ENCODE results near the gene RMI2. TPM values are rescaled to one million over a fixed set of nuclear protein-coding genes. Genes with fewer than 3 reads are reported as not detected.
"Not testable (repeated sequence)": the region's sequence is repeated elsewhere in the genome, so short reads cannot be mapped to it uniquely, and the experiment has no call there.

RMI2 gene
- total RNA-seq, 1 experiment from 2014 or later, result 11.1 TPM

- ChIA-PET CTCF (interaction anchor here (0.6 to 1.3 kb wide), 4 partner anchors 24 to 334 kb away, joined by 3 to 8 read pairs (median 6); partner anchors contain the start of gene PRM3), POLR2A (no interaction called here)
- Histone ChIP-seq H3K9me3 (ENCODE audit: control insufficient read depth, insufficient read depth, low read depth, low read length) (no peaks in the 10 kb centered on the region), H3K4me3 (ENCODE audit: low read depth in 2 of 2, low read length in 2 of 2) (peak overlapping the region in 1 of 2 experiments; percentile 44; a peak in 2 of 4 replicates), H3K36me3 (ENCODE audit: control insufficient read depth, insufficient read depth, low read length) (no peaks in the 10 kb centered on the region), H3K4me1 (ENCODE audit: control insufficient read depth, insufficient read depth, low read length) (peaks cover 15% of the 10 kb centered on the region), H3K27ac (ENCODE audit: low read length) (peak overlapping the region; percentile 26; the same call in 1 of the 2 replicates), H3K27me3 (ENCODE audit: control insufficient read depth, insufficient read depth, low read length) (no peaks in the 10 kb centered on the region)
- intact Hi-C loops (cut with micrococcal nuclease; ENCODE audit: unreplicated experiment) (no loop called here), in situ Hi-C loops (cut with HindIII; ENCODE audit: low pct_unique_long_range_greater_than_20kb, low sequenced_read_pairs) (no loop called here)
- DNase-seq (ENCODE audit: low read depth, low spot score), result no peak
- ATAC-seq, result peak; percentile 88
- no TSS peak for BruUV-seq (replicated peaks)
- no peak for TF ChIP-seq SIN3A (IDR thresholded peaks at IDR 0.05; ENCODE audit: borderline replicate concordance, insufficient read depth, low read depth, low read length)
- no peak for TF ChIP-seq POLR2AphosphoS5 (IDR thresholded peaks at IDR 0.05; ENCODE audit: low read depth, low read length)
- no peak for TF ChIP-seq CTCF (IDR thresholded peaks at IDR 0.05)
- TF ChIP-seq TCF7L2 (IDR thresholded peaks at IDR 0.05; ENCODE audit: low read depth, low read length), result no peak
- TF ChIP-seq REST (IDR thresholded peaks at IDR 0.05; ENCODE audit: insufficient read depth in 1 of 2, low read depth in 2 of 2, low read length in 1 of 2), result no peak
These were observed 47.6 kb upstream of the RMI2 start for GRCh38 chr16:11297492-11298142.

- peak; percentile 39; the same call in 1 of the 2 replicates for ATAC-seq
- Histone ChIP-seq H3K4me3 (ENCODE audit: low read depth in 2 of 2, low read length in 2 of 2) (no peak overlapping the region; a peak in 1 of 4 replicates), H3K36me3 (ENCODE audit: control insufficient read depth, insufficient read depth, low read length) (no peaks in the 10 kb centered on the region), H3K9me3 (ENCODE audit: control insufficient read depth, insufficient read depth, low read depth, low read length) (no peaks in the 10 kb centered on the region), H3K27me3 (ENCODE audit: control insufficient read depth, insufficient read depth, low read length) (no peaks in the 10 kb centered on the region), H3K27ac (ENCODE audit: low read length) (no peak overlapping the region; the same call in 1 of the 2 replicates), H3K4me1 (ENCODE audit: control insufficient read depth, insufficient read depth, low read length) (peaks cover 15% of the 10 kb centered on the region)
- intact Hi-C loops (cut with micrococcal nuclease; ENCODE audit: unreplicated experiment), result no loop called here
- TF ChIP-seq POLR2AphosphoS5 (IDR thresholded peaks at IDR 0.05; ENCODE audit: low read depth, low read length) (no peak), CTCF (IDR thresholded peaks at IDR 0.05) (no peak), TCF7L2 (IDR thresholded peaks at IDR 0.05; ENCODE audit: low read depth, low read length) (no peak), REST (IDR thresholded peaks at IDR 0.05; ENCODE audit: insufficient read depth in 1 of 2, low read depth in 2 of 2, low read length in 1 of 2) (no peak), SIN3A (IDR thresholded peaks at IDR 0.05; ENCODE audit: borderline replicate concordance, insufficient read depth, low read depth, low read length) (no peak)
- DNase-seq (ENCODE audit: low read depth, low spot score), result no peak
- BruUV-seq (replicated peaks), result no TSS peak
- ChIA-PET CTCF (interaction anchor here (0.6 to 1.3 kb wide), 5 partner anchors 25 to 1100 kb away, joined by 3 to 7 read pairs (median 3); partner anchors contain the start of gene PRM3), POLR2A (no interaction called here)
- in situ Hi-C loops (cut with HindIII; ENCODE audit: low pct_unique_long_range_greater_than_20kb, low sequenced_read_pairs), result no loop called here
These were observed 46.9 kb upstream of the RMI2 start for GRCh38 chr16:11298143-11298900.

DNA sequence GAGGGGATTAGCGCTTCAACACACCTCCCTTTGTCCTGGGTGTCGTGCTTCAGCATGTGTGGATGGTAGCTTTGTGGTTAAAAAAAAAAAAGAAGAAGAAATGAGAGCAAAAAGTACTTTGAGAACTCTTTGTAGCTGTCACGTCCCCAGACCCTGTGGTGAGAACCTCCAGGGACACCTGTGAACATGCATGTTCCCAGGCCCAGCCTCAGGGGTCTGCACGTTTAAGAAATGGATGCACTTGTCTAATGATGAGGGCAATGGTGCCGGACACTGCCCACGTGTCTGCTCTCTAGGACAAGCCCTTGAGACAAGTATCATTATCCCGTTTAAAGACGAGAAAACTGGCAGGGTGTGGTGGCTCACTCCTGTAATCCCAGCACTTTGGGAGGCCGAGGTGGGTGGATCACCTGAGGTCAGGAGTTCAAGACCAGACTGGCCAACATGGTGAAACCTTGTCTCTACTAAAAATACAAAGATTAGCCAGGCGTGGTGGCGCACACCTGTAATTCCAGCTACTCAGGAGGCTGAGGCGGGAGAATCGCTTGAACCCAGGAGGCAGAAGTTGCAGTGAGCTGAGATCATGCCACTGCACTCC, 46.2 kb upstream of the RMI2 start:
- H3K4me3 ChIP-seq (ENCODE audit: low read depth in 2 of 2, low read length in 2 of 2); H3K36me3 ChIP-seq (ENCODE audit: control insufficient read depth, insufficient read depth, low read length); H3K27me3 ChIP-seq (ENCODE audit: control insufficient read depth, insufficient read depth, low read length); intact Hi-C loops (cut with micrococcal nuclease; ENCODE audit: unreplicated experiment); ATAC-seq; POLR2A ChIA-PET; H3K27ac ChIP-seq (ENCODE audit: low read length); CTCF ChIA-PET; DNase-seq (ENCODE audit: low read depth, low spot score); in situ Hi-C loops (cut with HindIII; ENCODE audit: low pct_unique_long_range_greater_than_20kb, low sequenced_read_pairs); BruUV-seq (replicated peaks); H3K9me3 ChIP-seq (ENCODE audit: control insufficient read depth, insufficient read depth, low read depth, low read length): not testable (repeated sequence)
- H3K4me1 ChIP-seq (ENCODE audit: control insufficient read depth, insufficient read depth, low read length), result peaks cover 15% of the 10 kb centered on the region
